ENCODE measurements around the gene EP400. TPM values are rescaled to one million over a fixed set of nuclear protein-coding genes. Genes with fewer than 3 reads are reported as not detected.

EP400 gene
- total and polyA plus RNA-seq, 4 donors = 11.4 to 47.8 (median 25.7) TPM

DNA sequence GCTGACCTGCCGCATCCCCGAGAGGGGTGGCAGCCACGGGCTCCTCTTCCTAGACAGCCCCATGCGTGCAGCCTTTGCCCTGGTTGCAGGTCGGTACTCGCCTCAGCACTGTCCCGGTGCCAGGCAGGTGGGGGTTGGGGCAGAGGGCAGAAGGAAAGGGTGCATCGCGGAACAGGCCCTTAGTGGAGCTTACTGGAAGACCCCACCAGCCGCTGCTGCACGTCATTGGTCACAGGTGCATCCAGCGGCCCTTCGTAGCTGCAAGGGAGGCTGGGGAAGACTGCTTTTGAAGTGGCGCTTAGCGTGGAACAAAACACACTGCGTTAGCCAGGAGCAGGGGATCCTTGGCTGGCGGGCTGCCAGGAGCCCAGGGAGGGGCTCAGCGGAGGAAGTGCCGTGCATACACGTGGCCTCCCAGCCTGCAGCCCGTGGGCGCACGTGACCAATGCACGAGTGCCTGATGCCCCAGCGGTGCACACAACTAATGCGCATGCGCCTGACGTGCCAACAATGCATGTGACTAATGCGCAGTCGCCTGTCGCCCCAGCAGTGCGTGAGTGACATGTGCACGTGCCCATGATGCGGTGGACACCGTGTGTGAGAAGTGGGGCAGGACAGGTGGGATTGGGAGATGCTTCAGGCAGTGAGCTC is 5.0 kb upstream of the EP400 start:
- peaks cover 0 to 1% (median 0%) of the 10 kb centered on the region in 5 donors for H3K4me1 ChIP-seq (ENCODE audit: control insufficient read depth in 5 of 5, insufficient read depth in 5 of 5, low read length in 5 of 5)
- no peak overlapping the region for H3K27ac ChIP-seq (ENCODE audit: low read depth in 1 of 2, low read length in 1 of 2)
- ATAC-seq (ENCODE audit: insufficient read depth, low FRiP score) = no peak
- H3K27me3 ChIP-seq (ENCODE audit: control insufficient read depth in 3 of 3, insufficient read depth in 3 of 3, low read length in 2 of 3) = no peaks in the 10 kb centered on the region
- no peak for DNase-seq
- no peak overlapping the region for H3K4me3 ChIP-seq
- H3K9me3 ChIP-seq (ENCODE audit: control insufficient read depth in 4 of 4, insufficient read depth in 3 of 4, low read length in 3 of 4) = peaks cover 0 to 4% (median 0%) of the 10 kb centered on the region in 4 donors
- H3K36me3 ChIP-seq (ENCODE audit: control insufficient read depth in 4 of 4, insufficient read depth in 4 of 4, low read length in 4 of 4) = peaks cover 5 to 25% (median 6%) of the 10 kb centered on the region in 4 donors
- TF ChIP-seq, protein P1, sequence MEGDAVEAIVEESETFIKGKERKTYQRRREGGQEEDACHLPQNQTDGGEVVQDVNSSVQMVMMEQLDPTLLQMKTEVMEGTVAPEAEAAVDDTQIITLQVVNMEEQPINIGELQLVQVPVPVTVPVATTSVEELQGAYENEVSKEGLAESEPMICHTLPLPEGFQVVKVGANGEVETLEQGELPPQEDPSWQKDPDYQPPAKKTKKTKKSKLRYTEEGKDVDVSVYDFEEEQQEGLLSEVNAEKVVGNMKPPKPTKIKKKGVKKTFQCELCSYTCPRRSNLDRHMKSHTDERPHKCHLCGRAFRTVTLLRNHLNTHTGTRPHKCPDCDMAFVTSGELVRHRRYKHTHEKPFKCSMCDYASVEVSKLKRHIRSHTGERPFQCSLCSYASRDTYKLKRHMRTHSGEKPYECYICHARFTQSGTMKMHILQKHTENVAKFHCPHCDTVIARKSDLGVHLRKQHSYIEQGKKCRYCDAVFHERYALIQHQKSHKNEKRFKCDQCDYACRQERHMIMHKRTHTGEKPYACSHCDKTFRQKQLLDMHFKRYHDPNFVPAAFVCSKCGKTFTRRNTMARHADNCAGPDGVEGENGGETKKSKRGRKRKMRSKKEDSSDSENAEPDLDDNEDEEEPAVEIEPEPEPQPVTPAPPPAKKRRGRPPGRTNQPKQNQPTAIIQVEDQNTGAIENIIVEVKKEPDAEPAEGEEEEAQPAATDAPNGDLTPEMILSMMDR (IDR thresholded peaks at IDR 0.05; ENCODE audit: control extremely low read depth, extremely low read depth) = no peak
- no peak overlapping the region for H3K9ac ChIP-seq (ENCODE audit: insufficient read depth in 1 of 2, low read length in 2 of 2)
- WGBS, 2 donors = 88 to 90% methylated on average over 35 of the region's 35 CpGs

DNA sequence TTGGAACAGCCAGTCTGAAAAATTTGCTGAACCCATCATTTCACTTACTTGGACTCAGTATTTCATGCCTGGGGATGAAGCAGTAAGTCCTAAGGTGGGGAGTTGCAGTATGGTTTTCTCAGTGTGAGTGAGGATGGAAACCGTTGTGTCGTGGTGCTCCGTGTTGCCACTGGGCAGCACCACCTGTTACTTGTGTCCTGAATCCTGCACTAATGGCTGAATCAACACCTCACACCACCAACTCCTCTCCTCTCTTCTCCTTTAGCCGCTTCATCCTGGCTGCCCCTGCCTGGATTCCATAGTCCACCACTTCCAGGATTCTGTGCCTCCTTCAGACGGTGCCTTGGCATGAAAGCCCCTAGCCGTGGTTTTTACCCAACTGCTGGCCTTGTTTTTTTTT is 3.0 kb upstream of the EP400 start:
- Histone ChIP-seq H3K36me3 (ENCODE audit: control insufficient read depth in 4 of 4, insufficient read depth in 4 of 4, low read length in 4 of 4) (peaks cover under 1 to 17% (median 4%) of the 10 kb centered on the region in 4 donors), H3K27me3 (ENCODE audit: control insufficient read depth in 3 of 3, insufficient read depth in 3 of 3, low read length in 2 of 3) (no peaks in the 10 kb centered on the region), H3K27ac (ENCODE audit: low read depth in 1 of 2, low read length in 1 of 2) (no peak overlapping the region), H3K4me1 (ENCODE audit: control insufficient read depth in 5 of 5, insufficient read depth in 5 of 5, low read length in 5 of 5) (peaks cover 0 to 9% (median 6%) of the 10 kb centered on the region in 5 donors), H3K9me3 (ENCODE audit: control insufficient read depth in 4 of 4, insufficient read depth in 3 of 4, low read length in 3 of 4) (peaks cover 0 to 4% (median 0%) of the 10 kb centered on the region in 4 donors), H3K4me3 (no peak overlapping the region), H3K9ac (ENCODE audit: insufficient read depth in 1 of 2, low read length in 2 of 2) (no peak overlapping the region)
- TF ChIP-seq, protein P1 (IDR thresholded peaks at IDR 0.05; ENCODE audit: control extremely low read depth, extremely low read depth) = no peak
- ATAC-seq (ENCODE audit: insufficient read depth, low FRiP score) (no peak), DNase-seq (no peak)
- WGBS, 2 donors = 74 to 79% methylated on average over 6 of the region's 6 CpGs

DNA sequence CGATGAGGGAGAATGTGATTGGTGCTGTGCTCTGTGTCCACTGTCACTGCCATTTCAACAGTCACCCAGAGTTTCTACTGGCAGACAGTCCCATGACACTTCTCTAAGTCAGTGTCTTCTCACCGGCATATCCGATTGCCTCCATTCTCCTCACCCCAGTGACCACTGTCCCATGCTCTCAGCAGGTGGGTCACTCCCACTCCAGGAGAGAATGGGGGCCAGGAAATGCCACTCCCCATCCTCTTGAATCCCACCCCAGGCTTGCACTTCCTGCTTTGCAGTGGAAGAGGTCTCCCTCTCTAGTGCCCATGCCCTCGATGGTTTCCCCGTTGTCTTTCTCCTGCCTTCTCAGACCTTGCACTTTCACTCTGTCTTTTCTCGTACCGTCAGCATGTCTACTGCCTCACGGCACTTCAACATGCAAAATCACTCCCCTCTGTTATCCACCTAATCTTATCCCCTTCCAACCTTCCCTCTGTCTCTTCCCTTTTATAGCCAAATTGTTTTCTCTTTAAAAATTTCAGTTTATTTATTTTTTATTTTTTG is 2.2 kb upstream of the EP400 start:
- Histone ChIP-seq H3K27me3 (ENCODE audit: control insufficient read depth in 3 of 3, insufficient read depth in 3 of 3, low read length in 2 of 3) (no peaks in the 10 kb centered on the region), H3K9ac (ENCODE audit: insufficient read depth in 1 of 2, low read length in 2 of 2) (no peak overlapping the region), H3K36me3 (ENCODE audit: control insufficient read depth in 4 of 4, insufficient read depth in 4 of 4, low read length in 4 of 4) (peaks cover 0 to 12% (median 1%) of the 10 kb centered on the region in 4 donors), H3K27ac (ENCODE audit: low read depth in 1 of 2, low read length in 1 of 2) (no peak overlapping the region), H3K4me3 (no peak overlapping the region), H3K9me3 (ENCODE audit: control insufficient read depth in 4 of 4, insufficient read depth in 3 of 4, low read length in 3 of 4) (peaks cover 0 to 4% (median 0%) of the 10 kb centered on the region in 4 donors), H3K4me1 (ENCODE audit: control insufficient read depth in 5 of 5, insufficient read depth in 5 of 5, low read length in 5 of 5) (peaks cover 0 to 9% (median 6%) of the 10 kb centered on the region in 5 donors)
- 43 to 45% methylated on average over 8 of the region's 8 CpGs for WGBS, 2 donors
- DNase-seq = no peak
- ATAC-seq (ENCODE audit: insufficient read depth, low FRiP score) = no peak
- TF ChIP-seq, protein P1 (IDR thresholded peaks at IDR 0.05; ENCODE audit: control extremely low read depth, extremely low read depth) = no peak
